ENCODE results near the gene EML6.
A peak's percentile ranks its signal among the peaks of the same experiment; 100 is the strongest.

Gene EML6

DNA sequence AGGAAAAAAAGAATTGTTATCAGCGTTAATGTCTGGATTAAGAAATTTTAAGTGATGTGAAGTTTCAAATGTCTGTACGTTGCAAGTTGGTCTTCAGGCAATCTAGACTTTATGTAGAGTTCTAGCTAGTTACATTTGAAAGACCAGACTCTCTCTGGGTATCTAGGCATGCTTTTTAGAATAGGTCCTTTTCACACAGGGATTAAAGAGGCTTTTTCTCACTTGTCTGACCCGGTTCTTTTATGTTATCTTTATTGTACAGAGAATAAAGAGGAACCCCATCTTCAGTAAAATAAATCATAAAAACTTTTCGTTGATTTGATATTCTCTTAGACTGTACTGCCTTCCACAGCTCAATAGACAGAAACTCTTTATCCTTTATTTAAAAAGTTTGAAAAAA is 8.5 kb upstream of the EML6 start:
- no peak for DNase-seq (ENCODE audit: low read depth)
- H3K4me3 ChIP-seq (ENCODE audit: control insufficient read depth, low read depth, low read length) = no peak overlapping the region
- no peak for TF ChIP-seq CTCF (conservative IDR thresholded peaks at IDR 0.05; ENCODE audit: control insufficient read depth, insufficient read depth, low read depth, low read length)

GRCh38 chr2:54716375-54716774 is 7.1 kb upstream of the EML6 start:
- DNase-seq (ENCODE audit: low read depth) = no peak
- H3K4me3 ChIP-seq (ENCODE audit: control insufficient read depth, low read depth, low read length) = no peak overlapping the region
- no peak for TF ChIP-seq CTCF (conservative IDR thresholded peaks at IDR 0.05; ENCODE audit: control insufficient read depth, insufficient read depth, low read depth, low read length)

GRCh38 chr2:54720563-54720962 is 2.9 kb upstream of the EML6 start:
- DNase-seq (ENCODE audit: low read depth) = peak; percentile 10
- H3K4me3 ChIP-seq (ENCODE audit: control insufficient read depth, low read depth, low read length) = no peak overlapping the region
- TF ChIP-seq CTCF (conservative IDR thresholded peaks at IDR 0.05; ENCODE audit: control insufficient read depth, insufficient read depth, low read depth, low read length) = no peak

DNA sequence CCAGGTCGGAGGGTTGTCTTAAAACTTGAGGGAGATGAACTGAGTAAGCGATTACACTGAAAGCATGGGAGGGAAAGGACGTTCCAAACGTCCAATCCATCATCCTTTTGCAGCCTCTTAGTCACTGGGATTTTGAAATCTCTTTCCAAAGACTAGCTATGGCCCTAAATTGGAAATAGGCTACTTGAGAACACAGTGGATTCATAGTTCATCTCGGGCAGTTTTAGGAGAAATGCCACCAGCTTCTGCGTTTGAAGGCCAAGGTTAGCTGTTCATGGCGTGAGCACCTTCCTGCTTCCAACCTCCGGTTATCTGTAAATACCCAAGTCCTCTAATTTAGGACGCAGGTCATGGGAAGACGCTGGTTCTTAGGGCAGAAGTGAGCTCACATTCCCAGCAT is 821 bp upstream of the EML6 start:
- TF ChIP-seq CTCF (conservative IDR thresholded peaks at IDR 0.05; ENCODE audit: control insufficient read depth, insufficient read depth, low read depth, low read length) = no peak
- peak overlapping the region; percentile 83 for H3K4me3 ChIP-seq (ENCODE audit: control insufficient read depth, low read depth, low read length)
- DNase-seq (ENCODE audit: low read depth) = peak; percentile 95

DNA sequence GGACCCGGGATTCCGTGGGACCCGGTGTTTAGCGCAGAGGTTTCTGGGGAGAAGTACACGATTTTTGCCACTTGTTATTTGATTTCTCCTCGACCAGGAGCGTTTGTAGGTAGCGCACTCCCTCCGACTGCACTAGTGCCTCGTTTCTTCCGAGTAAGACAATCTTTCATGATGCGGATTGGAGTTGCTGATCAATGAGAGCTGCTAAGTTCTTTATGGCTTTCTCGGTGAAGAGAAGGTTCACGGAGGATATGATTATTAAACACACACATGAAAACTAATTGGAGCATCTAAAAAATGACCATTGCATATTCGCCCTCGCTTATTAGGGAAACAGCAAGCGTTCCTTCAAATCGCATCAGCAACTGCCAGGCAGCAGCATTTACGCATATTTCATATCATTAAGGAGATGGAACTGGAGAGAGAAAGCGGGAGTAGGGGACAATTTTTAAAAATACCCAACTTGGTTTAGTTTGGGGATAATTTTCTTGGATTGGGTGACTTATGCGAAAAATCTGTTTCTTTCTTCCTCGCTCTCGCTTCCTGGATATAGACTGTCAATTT is 616 bp downstream of the EML6 start:
- peak overlapping the region; percentile 83 for H3K4me3 ChIP-seq (ENCODE audit: control insufficient read depth, low read depth, low read length)
- no peak for TF ChIP-seq CTCF (conservative IDR thresholded peaks at IDR 0.05; ENCODE audit: control insufficient read depth, insufficient read depth, low read depth, low read length)
- DNase-seq (ENCODE audit: low read depth) = peak; percentile 23

DNA sequence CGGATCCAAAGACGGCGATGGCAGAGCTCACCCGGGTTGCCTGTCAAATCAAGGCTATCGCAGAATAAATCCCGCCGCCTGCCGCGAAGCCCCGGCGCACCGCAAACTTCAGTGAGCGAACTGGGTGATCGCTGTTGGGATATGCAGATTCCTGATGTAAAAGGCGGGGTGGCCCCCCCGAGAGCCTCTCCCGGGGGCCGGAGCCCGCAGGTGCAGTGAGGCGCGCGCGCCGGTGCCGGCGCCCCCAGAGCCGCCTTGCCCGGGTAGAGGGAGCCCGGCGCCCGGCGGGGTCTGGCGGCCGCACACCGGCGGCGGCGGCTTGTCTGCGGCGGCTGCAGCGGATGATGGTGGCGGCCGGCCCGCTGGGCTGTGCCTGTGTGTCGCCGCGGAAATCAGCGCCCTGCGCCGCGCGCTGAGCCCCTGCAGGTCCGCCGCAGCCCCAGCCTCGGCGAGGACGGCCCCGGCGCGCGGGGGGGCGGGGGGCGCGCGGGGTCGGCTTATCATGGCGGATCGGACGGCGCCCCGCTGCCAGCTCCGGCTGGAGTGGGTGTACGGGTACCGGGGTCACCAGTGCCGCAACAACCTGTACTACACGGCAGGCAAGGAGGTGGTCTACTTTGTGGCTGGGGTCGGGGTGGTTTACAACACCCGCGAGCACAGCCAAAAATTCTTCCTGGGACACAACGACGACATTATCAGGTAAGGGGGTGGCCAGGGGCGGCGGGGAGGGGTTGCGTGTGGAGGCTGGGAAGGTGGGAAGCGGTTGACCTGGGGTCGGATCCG is 1.3 kb downstream of the EML6 start:
- no peak for DNase-seq (ENCODE audit: low read depth)
- H3K4me3 ChIP-seq (ENCODE audit: control insufficient read depth, low read depth, low read length) = peak overlapping the region; percentile 83
- TF ChIP-seq CTCF (conservative IDR thresholded peaks at IDR 0.05; ENCODE audit: control insufficient read depth, insufficient read depth, low read depth, low read length) = no peak

All from fibroblast of mammary gland (primary cell).